GM18508 (cell line): ENCODE measurements around the gene RRP12.
A peak's percentile ranks its signal among the peaks of the same experiment; 100 is the strongest.
"Not testable (repeated sequence)": the region's sequence is repeated elsewhere in the genome, so short reads cannot be mapped to it uniquely, and the experiment has no call there.

Source experiments
- ATAC-seq: cut with Tn5 transposase; IDR thresholded peaks from one replicate; pipeline ENCODE4 v1.9.1; 2021; ENCODE audit warnings: moderate number of reproducible peaks; ENCODE audit not compliant: insufficient read depth, unreplicated experiment

The RRP12 gene, protein sequence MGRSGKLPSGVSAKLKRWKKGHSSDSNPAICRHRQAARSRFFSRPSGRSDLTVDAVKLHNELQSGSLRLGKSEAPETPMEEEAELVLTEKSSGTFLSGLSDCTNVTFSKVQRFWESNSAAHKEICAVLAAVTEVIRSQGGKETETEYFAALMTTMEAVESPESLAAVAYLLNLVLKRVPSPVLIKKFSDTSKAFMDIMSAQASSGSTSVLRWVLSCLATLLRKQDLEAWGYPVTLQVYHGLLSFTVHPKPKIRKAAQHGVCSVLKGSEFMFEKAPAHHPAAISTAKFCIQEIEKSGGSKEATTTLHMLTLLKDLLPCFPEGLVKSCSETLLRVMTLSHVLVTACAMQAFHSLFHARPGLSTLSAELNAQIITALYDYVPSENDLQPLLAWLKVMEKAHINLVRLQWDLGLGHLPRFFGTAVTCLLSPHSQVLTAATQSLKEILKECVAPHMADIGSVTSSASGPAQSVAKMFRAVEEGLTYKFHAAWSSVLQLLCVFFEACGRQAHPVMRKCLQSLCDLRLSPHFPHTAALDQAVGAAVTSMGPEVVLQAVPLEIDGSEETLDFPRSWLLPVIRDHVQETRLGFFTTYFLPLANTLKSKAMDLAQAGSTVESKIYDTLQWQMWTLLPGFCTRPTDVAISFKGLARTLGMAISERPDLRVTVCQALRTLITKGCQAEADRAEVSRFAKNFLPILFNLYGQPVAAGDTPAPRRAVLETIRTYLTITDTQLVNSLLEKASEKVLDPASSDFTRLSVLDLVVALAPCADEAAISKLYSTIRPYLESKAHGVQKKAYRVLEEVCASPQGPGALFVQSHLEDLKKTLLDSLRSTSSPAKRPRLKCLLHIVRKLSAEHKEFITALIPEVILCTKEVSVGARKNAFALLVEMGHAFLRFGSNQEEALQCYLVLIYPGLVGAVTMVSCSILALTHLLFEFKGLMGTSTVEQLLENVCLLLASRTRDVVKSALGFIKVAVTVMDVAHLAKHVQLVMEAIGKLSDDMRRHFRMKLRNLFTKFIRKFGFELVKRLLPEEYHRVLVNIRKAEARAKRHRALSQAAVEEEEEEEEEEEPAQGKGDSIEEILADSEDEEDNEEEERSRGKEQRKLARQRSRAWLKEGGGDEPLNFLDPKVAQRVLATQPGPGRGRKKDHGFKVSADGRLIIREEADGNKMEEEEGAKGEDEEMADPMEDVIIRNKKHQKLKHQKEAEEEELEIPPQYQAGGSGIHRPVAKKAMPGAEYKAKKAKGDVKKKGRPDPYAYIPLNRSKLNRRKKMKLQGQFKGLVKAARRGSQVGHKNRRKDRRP (N-terminal part only)

DNA sequence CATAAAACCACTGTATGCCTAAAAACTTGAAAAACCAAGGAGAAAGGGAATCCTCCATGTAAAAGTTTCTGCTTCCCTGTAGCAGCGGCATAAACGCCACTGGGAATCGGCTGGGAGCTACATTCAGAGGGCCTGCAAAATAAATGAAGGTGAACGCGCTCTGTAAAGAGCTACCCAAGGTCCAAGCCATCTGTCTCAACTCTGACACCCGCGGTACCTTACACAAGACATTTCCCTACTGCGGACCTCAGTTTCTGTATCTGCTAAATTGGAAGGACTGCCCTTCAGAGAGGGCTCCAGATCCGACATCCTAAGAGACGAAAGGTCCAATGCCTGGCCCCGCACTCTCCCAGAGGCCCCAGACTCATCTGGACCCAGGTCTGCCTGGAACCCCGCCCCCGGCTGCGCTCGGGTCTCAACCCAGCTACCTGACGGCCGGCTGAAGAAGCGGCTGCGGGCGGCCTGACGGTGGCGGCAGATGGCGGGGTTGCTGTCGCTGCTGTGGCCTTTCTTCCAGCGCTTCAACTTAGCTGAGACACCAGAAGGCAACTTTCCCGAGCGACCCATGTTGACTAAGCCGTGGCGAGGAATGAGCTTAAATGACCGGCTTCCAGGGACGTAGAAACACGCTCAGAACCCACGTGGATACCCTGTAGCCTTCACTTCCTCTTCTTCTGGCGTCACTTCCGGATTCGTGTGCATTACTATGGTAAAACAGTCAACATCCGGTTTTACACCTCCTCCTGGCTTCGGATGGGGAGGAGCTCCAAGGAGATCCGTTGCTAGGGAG, at the start of gene RRP12:
RRP12 (minus strand) TSS at position 676 of the 790 bp plus-strand sequence; CDS start at position 567, 109 bp downstream.
- ATAC-seq: peak; percentile 76

DNA sequence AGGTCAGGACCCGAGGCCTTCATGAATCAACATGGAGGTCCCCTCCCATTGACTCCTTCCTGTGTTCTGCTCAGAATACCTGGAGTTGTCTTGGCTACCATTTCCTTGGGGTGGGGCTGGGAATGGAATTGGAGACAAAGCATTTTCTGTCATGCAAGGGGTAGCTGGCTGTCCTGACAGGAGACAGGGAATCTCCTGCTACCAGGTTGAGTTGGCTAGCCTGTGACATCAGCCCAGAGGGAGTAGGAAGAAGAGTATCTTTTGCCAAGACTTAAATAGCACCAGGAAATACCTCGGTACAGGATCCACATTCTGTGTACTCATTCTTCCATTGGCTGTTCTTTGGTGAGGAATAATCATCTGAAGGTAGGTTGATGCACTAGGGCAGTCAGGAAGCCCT, 49.7 kb upstream of the RRP12 start:
- no peak for ATAC-seq

DNA sequence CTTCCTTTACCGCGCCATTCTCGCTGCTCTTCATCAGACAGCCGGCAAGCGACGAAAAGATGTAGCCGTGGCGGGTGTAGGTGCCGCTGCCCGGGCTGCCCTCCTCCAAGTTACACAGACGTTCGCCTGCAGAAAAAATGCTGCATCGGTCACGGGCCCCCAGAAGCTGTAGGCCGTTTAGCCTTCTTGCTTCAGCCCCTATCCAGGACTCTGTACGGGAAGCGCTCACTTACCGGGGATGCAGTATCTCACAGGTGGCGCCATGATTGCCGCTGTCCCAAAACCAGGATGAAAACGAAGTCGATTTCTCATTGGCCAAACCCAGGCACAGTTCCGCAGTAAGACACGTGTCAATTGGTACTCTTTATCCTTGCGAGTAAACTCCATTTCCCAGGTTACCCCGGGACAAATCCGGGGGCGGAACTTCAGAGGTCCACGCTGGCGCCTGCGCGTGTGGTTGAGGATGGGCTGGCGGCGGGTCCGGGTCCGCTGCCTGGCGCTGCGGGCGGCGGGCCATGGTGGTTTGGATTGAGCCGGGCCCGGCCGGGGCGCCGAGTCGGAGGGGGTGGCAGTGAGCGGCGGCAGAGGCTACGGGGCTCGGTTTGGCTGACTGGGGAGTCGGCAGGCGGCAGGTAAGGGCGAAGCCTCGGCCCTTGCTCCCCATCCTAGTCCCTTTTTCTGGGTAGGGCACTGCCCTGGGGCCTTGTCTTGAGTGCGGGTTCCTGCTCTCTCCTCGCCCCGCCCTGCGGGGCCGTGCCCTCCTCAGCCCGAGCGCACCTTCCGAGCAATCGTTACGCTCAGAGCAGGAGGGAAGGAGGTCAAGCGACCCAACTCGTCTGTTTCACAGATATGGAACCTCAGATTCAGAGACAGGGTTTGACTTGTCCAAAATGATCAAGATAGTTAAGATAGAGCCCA, 44.8 kb upstream of the RRP12 start, which contains the start of the genes EXOSC1 and ZDHHC16:
EXOSC1 (minus strand) TSS at position 285 of the 918 bp plus-strand sequence; CDS start at position 264, 21 bp downstream.
ZDHHC16 (plus strand) TSS at position 454 of the 918 bp plus-strand sequence. CDS start 5,501 bp downstream, outside the sequence.
- peak; percentile 88 for ATAC-seq

GRCh38 chr10:97445357-97445721, 44.2 kb upstream of the RRP12 start:
- no peak for ATAC-seq

- no peak for ATAC-seq
Measured at GRCh38 chr10:97444212-97444611, 43.1 kb upstream of the RRP12 start.

- no peak for ATAC-seq
Measured at GRCh38 chr10:97442277-97442676, 41.1 kb upstream of the RRP12 start.

GRCh38 chr10:97435211-97435610, 34.1 kb upstream of the RRP12 start:
- ATAC-seq: no peak

DNA sequence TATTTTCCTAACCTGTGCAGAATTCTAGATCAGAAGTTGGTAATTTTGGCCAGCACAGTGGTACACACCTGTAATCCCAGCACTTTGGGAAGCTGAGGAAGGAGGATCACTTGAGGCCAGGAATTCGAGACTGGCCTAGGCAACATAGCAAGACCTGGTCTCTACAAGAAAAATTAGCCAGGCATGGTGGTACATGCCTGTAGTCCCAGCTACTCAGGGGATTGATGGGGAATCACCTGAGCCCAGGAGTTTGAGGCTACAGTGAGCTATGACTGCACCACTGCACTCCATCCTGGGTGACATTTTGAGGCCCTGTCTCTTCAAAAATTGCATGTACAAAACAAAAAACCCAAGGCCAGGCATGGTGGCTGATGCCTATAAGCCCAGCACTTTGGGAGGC, 33.4 kb upstream of the RRP12 start:
- no peak for ATAC-seq

GRCh38 chr10:97434055-97434454, 32.9 kb upstream of the RRP12 start:
- no peak for ATAC-seq

GRCh38 chr10:97428572-97428981, 27.4 kb upstream of the RRP12 start:
- ATAC-seq: no peak

DNA sequence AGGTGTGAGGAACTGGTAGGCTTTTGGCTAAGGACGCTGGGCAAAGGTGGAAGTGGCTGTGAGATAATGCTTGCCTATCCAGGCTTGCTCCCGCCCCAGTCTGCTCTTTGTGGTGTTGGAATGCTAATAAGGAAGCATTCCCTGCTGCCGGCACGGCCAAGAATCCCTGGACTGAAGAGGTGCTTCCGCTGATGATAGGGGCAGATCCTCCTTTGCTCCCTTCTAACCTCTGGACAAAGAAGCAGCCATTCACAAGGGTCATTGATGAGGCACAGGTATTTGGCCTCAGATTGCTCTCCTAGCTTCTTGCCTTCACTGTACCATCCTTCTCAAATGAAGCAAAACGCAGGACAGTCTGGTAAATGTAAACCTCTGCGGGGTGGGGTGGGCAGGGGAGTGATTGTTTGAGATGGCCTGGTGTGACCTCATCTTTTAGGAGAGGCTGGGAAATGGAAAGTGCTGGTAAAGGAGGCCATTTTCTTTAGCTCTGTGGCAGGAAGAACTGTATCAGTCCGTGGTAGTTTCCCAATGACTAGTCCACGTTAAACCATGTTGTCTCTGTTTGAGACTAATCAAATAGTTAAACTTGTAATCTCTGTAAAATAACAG, 26.5 kb upstream of the RRP12 start:
- ATAC-seq: no peak

GRCh38 chr10:97426776-97427570, 25.8 kb upstream of the RRP12 start:
- ATAC-seq: no peak

- peak; percentile 63 for ATAC-seq
Measured at GRCh38 chr10:97425964-97426775, 25.0 kb upstream of the RRP12 start, which contains the start of gene PGAM1. TSS of gene PGAM1 (plus strand) at chr10:97426191. CDS start at chr10:97426308, 117 bp downstream.

DNA sequence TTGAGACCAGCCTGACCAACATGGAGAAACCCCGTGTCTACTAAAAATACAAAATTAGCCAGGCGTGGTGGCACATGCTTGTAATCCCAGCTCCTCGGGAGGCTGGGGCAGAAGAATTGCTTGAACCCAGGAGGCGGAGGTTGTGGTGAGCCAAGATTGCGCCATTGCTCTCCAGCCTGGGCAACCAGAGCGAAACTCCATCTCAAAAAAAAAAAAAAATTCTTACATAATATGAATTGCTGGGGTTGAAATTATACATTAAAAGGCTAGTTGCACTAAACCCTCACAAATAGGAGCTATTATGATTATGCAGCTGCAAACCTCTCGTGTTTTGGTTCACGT, 22.6 kb upstream of the RRP12 start:
- ATAC-seq: not testable (repeated sequence)

- no peak for ATAC-seq
Measured at GRCh38 chr10:97416565-97416964, 15.4 kb upstream of the RRP12 start.

GRCh38 chr10:97412891-97413304, 11.8 kb upstream of the RRP12 start:
- ATAC-seq: no peak
